Kidney (tissue), 14 donors: ENCODE results near the gene TELO2. TPM values are rescaled to one million over a fixed set of nuclear protein-coding genes. Genes with fewer than 3 reads are reported as not detected.

Experiments used
- DNase-seq, 5 donors: peaks; one replicate each; pipeline ENCODE4 v3.0.0-alpha.2; 2013 to 2020
- FAIRE-seq: peaks from 2 replicates; lab custom pipeline; 2012; peaks lifted over from hg19 to GRCh38; lab: Jason Lieb, UNC
- H3K27ac ChIP-seq, 2 donors: one replicate each; pipeline ENCODE4 v1.7.0; 2013; ENCODE audit warnings: low read depth in 2 of 2, low read length in 2 of 2, inconsistent platforms in 1 of 2
- H3K27me3 ChIP-seq: one replicate; pipeline ENCODE4 v1.7.1; 2013; ENCODE audit warnings: low read length, inconsistent platforms; ENCODE audit not compliant: control insufficient read depth, insufficient read depth
- H3K36me3 ChIP-seq, 3 donors: one replicate each; pipeline versions ENCODE4 v1.7.0 to v1.7.1; 2013; ENCODE audit warnings: low read length in 3 of 3, control low read depth in 1 of 3, inconsistent platforms in 1 of 3; ENCODE audit not compliant: insufficient read depth in 3 of 3, control insufficient read depth in 2 of 3
- H3K4me1 ChIP-seq, 3 donors: one replicate each; pipeline versions ENCODE4 v1.7.0 to v1.7.1; 2013; ENCODE audit warnings: low read length in 3 of 3, inconsistent platforms in 1 of 3, low read depth in 1 of 3; ENCODE audit not compliant: control insufficient read depth in 2 of 3, insufficient read depth in 2 of 3
- H3K4me3 ChIP-seq, 3 donors: one replicate each; pipeline versions ENCODE4 v1.7.0 to v1.8.1; 2013; ENCODE audit warnings: low read length in 3 of 3, control low read depth in 1 of 3, inconsistent platforms in 1 of 3
- H3K9ac ChIP-seq, 3 donors: one replicate each; pipeline versions ENCODE4 v1.7.0 to v1.7.1; 2013; ENCODE audit warnings: low read length in 3 of 3, control low read depth in 1 of 3, inconsistent platforms in 1 of 3
- H3K9me3 ChIP-seq, 3 donors: one replicate each; pipeline versions ENCODE4 v1.7.0 to v1.7.1; 2013; ENCODE audit warnings: low read length in 3 of 3, control low read depth in 1 of 3, inconsistent platforms in 1 of 3; ENCODE audit not compliant: control insufficient read depth in 2 of 3, insufficient read depth in 1 of 3
- intact Hi-C: fragments of 100-400 bp; cut with DNase I; formaldehyde crosslinking; loops from one replicate; pipeline ENCODE4 v1.11.1; 2022
- polyA plus RNA-seq: library from polyadenylated mRNA; stranded (reverse); fragments of 350-450 nt; fragmentation: Illumina TruSeq; extraction: RNeasy Lipid Tissue Mini Kit (QIAGEN cat#74804); gene quantifications from one replicate; pipeline ENCODE4 v1.2.3, GENCODE V29; 2014; ENCODE audit warnings: low read depth, low replicate concordance; ENCODE audit not compliant: insufficient read depth
- total RNA-seq: library from RNA; stranded (reverse); fragmentation: NEBNext Ultra II Directional; extraction: Animal tissue kit (Norgen Biotek cat#: 25700); gene quantifications from one replicate; pipeline ENCODE4 v1.2.1, GENCODE V29; 2021
- TF ChIP-seq, protein P1 (sequence below): IDR thresholded peaks from 3 replicates; pipeline ENCODE4 v1.5.1; 2012; ENCODE audit warnings: mild to moderate bottlenecking, moderate library complexity, borderline replicate concordance; ENCODE audit not compliant: insufficient read depth; ENCODE audit errors: extremely low read depth
- donor health status: control.
- donor health status: control.
- donor health status: control.
- donor health status: control.
- donor health status: control.
- donor health status: DM: yes; HTN: yes; CAD: no.
- donor health status: Normal renal cell carcinoma (clear cell type).

TELO2 gene
- total and polyA plus RNA-seq, 2 donors from 2014 or later: 27.7 to 37.4 TPM

GRCh38 chr16:1485847-1486496 is 7.2 kb upstream of the TELO2 start:
- intact Hi-C loops: no loop called here
- H3K27ac ChIP-seq: no peak overlapping the region
- no peak overlapping the region for H3K4me3 ChIP-seq
- no peaks in the 10 kb centered on the region for H3K27me3 ChIP-seq
- no peaks in the 10 kb centered on the region for H3K36me3 ChIP-seq
- DNase-seq (peak in 1 of 5 donors; percentile 69), FAIRE-seq (no peak)
- H3K9me3 ChIP-seq: no peaks in the 10 kb centered on the region
- no peaks in the 10 kb centered on the region for H3K4me1 ChIP-seq
- TF ChIP-seq, protein P1, sequence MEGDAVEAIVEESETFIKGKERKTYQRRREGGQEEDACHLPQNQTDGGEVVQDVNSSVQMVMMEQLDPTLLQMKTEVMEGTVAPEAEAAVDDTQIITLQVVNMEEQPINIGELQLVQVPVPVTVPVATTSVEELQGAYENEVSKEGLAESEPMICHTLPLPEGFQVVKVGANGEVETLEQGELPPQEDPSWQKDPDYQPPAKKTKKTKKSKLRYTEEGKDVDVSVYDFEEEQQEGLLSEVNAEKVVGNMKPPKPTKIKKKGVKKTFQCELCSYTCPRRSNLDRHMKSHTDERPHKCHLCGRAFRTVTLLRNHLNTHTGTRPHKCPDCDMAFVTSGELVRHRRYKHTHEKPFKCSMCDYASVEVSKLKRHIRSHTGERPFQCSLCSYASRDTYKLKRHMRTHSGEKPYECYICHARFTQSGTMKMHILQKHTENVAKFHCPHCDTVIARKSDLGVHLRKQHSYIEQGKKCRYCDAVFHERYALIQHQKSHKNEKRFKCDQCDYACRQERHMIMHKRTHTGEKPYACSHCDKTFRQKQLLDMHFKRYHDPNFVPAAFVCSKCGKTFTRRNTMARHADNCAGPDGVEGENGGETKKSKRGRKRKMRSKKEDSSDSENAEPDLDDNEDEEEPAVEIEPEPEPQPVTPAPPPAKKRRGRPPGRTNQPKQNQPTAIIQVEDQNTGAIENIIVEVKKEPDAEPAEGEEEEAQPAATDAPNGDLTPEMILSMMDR: no peak
- H3K9ac ChIP-seq: no peak overlapping the region

GRCh38 chr16:1486551-1487390 is 6.4 kb upstream of the TELO2 start:
- TF ChIP-seq, protein P1: no peak
- FAIRE-seq: no peak
- no peaks in the 10 kb centered on the region for H3K27me3 ChIP-seq
- intact Hi-C loops: no loop called here
- H3K4me3 ChIP-seq: no peak overlapping the region
- no peaks in the 10 kb centered on the region for H3K4me1 ChIP-seq
- peak in 1 of 5 donors; percentile 55 for DNase-seq
- H3K9ac ChIP-seq: no peak overlapping the region
- H3K9me3 ChIP-seq: no peaks in the 10 kb centered on the region
- H3K36me3 ChIP-seq: no peaks in the 10 kb centered on the region
- no peak overlapping the region for H3K27ac ChIP-seq

- FAIRE-seq (no peak), DNase-seq (peak in 1 of 5 donors; percentile 71)
- H3K4me1 ChIP-seq: peaks cover 0 to 3% (median 0%) of the 10 kb centered on the region in 3 donors
- H3K9ac ChIP-seq: no peak overlapping the region
- no peaks in the 10 kb centered on the region for H3K27me3 ChIP-seq
- intact Hi-C loops: no loop called here
- H3K9me3 ChIP-seq: no peaks in the 10 kb centered on the region
- H3K36me3 ChIP-seq: no peaks in the 10 kb centered on the region
- H3K27ac ChIP-seq: no peak overlapping the region
- no peak overlapping the region for H3K4me3 ChIP-seq
- TF ChIP-seq, protein P1: no peak
Observed at GRCh38 chr16:1487395-1488053, 5.6 kb upstream of the TELO2 start.
